ENCODE measurements around the gene SOX3. TPM values are rescaled to one million over a fixed set of nuclear protein-coding genes. Genes with fewer than 3 reads are reported as not detected.

Gene SOX3
- polyA plus RNA-seq, 5 donors: 0.15 TPM; not detected in 4

GRCh38 chrX:140500441-140500840, 4.4 kb downstream of the SOX3 start:
- no peak for DNase-seq

- no peak for DNase-seq
These were observed 9.1 kb downstream of the SOX3 start for GRCh38 chrX:140495739-140496138.

- DNase-seq: no peak
These were observed 12.5 kb downstream of the SOX3 start for GRCh38 chrX:140492066-140492994.

GRCh38 chrX:140480765-140481164, 24.1 kb downstream of the SOX3 start:
- DNase-seq: no peak

GRCh38 chrX:140477987-140478386, 26.9 kb downstream of the SOX3 start:
- no peak for DNase-seq

GRCh38 chrX:140475025-140475424, 29.8 kb downstream of the SOX3 start:
- DNase-seq: no peak

- no peak for DNase-seq
These were observed 37.7 kb downstream of the SOX3 start for GRCh38 chrX:140467211-140467610.

Other genes starting within 250 kb of the SOX3 start
- gene LINC00632, start 204.7 kb upstream of the SOX3 start, polyA plus RNA-seq (ENCODE audit: insufficient read depth in 1 of 5, insufficient read length in 5 of 5, low replicate concordance in 1 of 5): 100 to 1,000 TPM in 1 of 5 donors, 10 to 100 TPM in 4; 24.4 to 131 (median 37.1) TPM

Data from right lung (tissue), 5 donors.